Mesenchymal stem cell (in vitro differentiated cells and primary cell): ENCODE results near the gene PIK3CB.
A peak's percentile ranks its signal among the peaks of the same experiment; 100 is the strongest.
"Not testable (repeated sequence)": the region's sequence is repeated elsewhere in the genome, so short reads cannot be mapped to it uniquely, and the experiment has no call there.

Source experiments
- DNase-seq: peaks from one replicate; pipeline ENCODE4 v3.0.0-alpha.2; 2013
- H2AFZ ChIP-seq: one replicate; pipeline ENCODE4 v1.6.1; 2013; ENCODE audit warnings: low read depth, mild to moderate bottlenecking, control low read depth, inconsistent platforms, low read length, moderate library complexity
- H2AK5ac ChIP-seq: 2 replicates; pipeline ENCODE4 v1.6.1; 2013; ENCODE audit warnings: low read length, moderate library complexity, mild to moderate bottlenecking, inconsistent platforms; ENCODE audit not compliant: severe bottlenecking
- H2BK120ac ChIP-seq: one replicate; pipeline ENCODE4 v1.6.1; 2013; ENCODE audit warnings: low read depth, mild to moderate bottlenecking, inconsistent platforms, low read length, moderate library complexity
- H2BK12ac ChIP-seq, 2 experiments: one replicate each; pipeline ENCODE4 v1.6.1; 2013; ENCODE audit warnings: inconsistent platforms in 2 of 2, low read length in 2 of 2, mild to moderate bottlenecking in 2 of 2, moderate library complexity in 2 of 2, control low read depth in 1 of 2
- H2BK15ac ChIP-seq: one replicate; pipeline ENCODE4 v1.6.1; 2013; ENCODE audit warnings: mild to moderate bottlenecking, low read depth, inconsistent platforms; ENCODE audit not compliant: poor library complexity, severe bottlenecking
- H2BK5ac ChIP-seq: 2 replicates; pipeline ENCODE4 v1.6.1; 2013; ENCODE audit warnings: low read depth, mild to moderate bottlenecking, low read length, control low read depth, inconsistent platforms; ENCODE audit not compliant: poor library complexity, severe bottlenecking
- H3K14ac ChIP-seq, 2 experiments: one replicate each; pipeline ENCODE4 v1.6.1; 2013; ENCODE audit warnings: inconsistent platforms in 2 of 2, low read length in 2 of 2, control low read depth in 1 of 2, mild to moderate bottlenecking in 1 of 2, moderate library complexity in 1 of 2
- H3K18ac ChIP-seq, 2 experiments: one replicate each; pipeline ENCODE4 v1.6.1; 2013; ENCODE audit warnings: inconsistent platforms in 2 of 2, low read length in 2 of 2, control low read depth in 1 of 2, low read depth in 1 of 2, mild to moderate bottlenecking in 1 of 2
- H3K23ac ChIP-seq, 2 experiments: one replicate each; pipeline ENCODE4 v1.6.1; 2013; ENCODE audit warnings: inconsistent platforms in 2 of 2, low read length in 2 of 2, mild to moderate bottlenecking in 2 of 2, moderate library complexity in 2 of 2, control low read depth in 1 of 2
- H3K27ac ChIP-seq: 2 replicates; pipeline ENCODE4 v1.5.1; 2013; ENCODE audit warnings: mild to moderate bottlenecking, moderate library complexity, low read length, control low read depth, inconsistent platforms; ENCODE audit not compliant: poor library complexity, severe bottlenecking
- H3K27me3 ChIP-seq, 2 experiments: 2 replicates each; pipeline versions ENCODE4 v1.6.1 to v1.7.0; 2013; ENCODE audit warnings: low read length in 2 of 2, mild to moderate bottlenecking in 2 of 2, moderate library complexity in 2 of 2, control low read depth in 1 of 2, inconsistent platforms in 1 of 2; ENCODE audit not compliant: control insufficient read depth in 1 of 2, insufficient read depth in 1 of 2
- H3K36me3 ChIP-seq, 2 experiments: 2 replicates each; pipeline versions ENCODE4 v1.6.1 to v1.7.0; 2013; ENCODE audit warnings: low read length in 2 of 2, control low read depth in 1 of 2, inconsistent platforms in 1 of 2, low read depth in 1 of 2, mild to moderate bottlenecking in 1 of 2; ENCODE audit not compliant: insufficient read depth in 2 of 2, control insufficient read depth in 1 of 2
- H3K4ac ChIP-seq, 2 experiments: one replicate each; pipeline ENCODE4 v1.6.1; 2013; ENCODE audit warnings: inconsistent platforms in 2 of 2, low read length in 2 of 2, mild to moderate bottlenecking in 2 of 2, moderate library complexity in 2 of 2, control low read depth in 1 of 2, low read depth in 1 of 2
- H3K4me1 ChIP-seq: 2 replicates; pipeline ENCODE4 v1.6.1; 2013; ENCODE audit warnings: low read depth, low read length, control low read depth; ENCODE audit not compliant: control insufficient read depth, insufficient read depth
- H3K4me2 ChIP-seq: 2 replicates; pipeline ENCODE4 v1.6.1; 2013; ENCODE audit warnings: low read length, mild to moderate bottlenecking, inconsistent platforms; ENCODE audit not compliant: poor library complexity, severe bottlenecking
- H3K4me3 ChIP-seq, 2 experiments: 2 replicates each; pipeline versions ENCODE4 v1.5.1 to v1.7.0; 2013; ENCODE audit warnings: low read length in 2 of 2, mild to moderate bottlenecking in 2 of 2, control low read depth in 1 of 2, low read depth in 1 of 2; ENCODE audit not compliant: insufficient read depth in 1 of 2
- H3K79me1 ChIP-seq: replicated peaks from 2 replicates; pipeline ENCODE4 v1.6.1; 2013; ENCODE audit warnings: mild to moderate bottlenecking, control low read depth, low read length, inconsistent platforms; ENCODE audit not compliant: poor library complexity, severe bottlenecking
- H3K9ac ChIP-seq: 2 replicates; pipeline ENCODE4 v1.7.0; 2013; ENCODE audit warnings: mild to moderate bottlenecking, low read length, moderate library complexity
- H3K9me3 ChIP-seq: 2 replicates; pipeline ENCODE4 v1.7.0; 2013; ENCODE audit warnings: mild to moderate bottlenecking, low read length; ENCODE audit not compliant: control insufficient read depth
- H4K8ac ChIP-seq: one replicate; pipeline ENCODE4 v1.6.1; 2013; ENCODE audit warnings: inconsistent platforms, mild to moderate bottlenecking, low read length, moderate library complexity
- H4K91ac ChIP-seq: one replicate; pipeline ENCODE4 v1.6.1; 2013; ENCODE audit warnings: mild to moderate bottlenecking, low read length, inconsistent platforms
- WGBS: methylation state at CpG from one replicate; pipeline ENCODE4 v1.1.7; 2013; ENCODE audit warnings: mixed read lengths; 5-methylcytosine and 5-hydroxymethylcytosine counted together

Gene PIK3CB

DNA sequence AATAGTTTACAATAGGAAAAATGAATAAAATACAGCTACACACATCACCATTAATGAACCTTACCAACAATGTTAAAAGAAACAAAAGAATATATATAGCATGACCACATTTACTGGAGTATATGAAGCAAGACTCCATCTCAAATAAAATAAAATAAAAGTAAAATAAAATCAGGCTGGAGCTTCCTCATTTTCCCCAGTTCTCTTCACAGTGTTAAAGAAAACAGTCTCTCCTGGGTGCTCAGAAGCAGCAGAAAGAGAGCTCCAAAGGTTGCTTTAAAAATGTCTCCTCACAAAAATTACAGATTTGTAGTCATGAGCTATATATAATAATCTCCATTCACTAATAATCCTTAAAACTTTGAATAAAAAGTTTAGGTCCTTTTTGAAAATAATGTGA lies 48.8 kb downstream of the PIK3CB start:
- peaks cover 17% of the 10 kb centered on the region for H3K79me1 ChIP-seq
- no peaks in the 10 kb centered on the region for H3K9me3 ChIP-seq
- H3K4me3 ChIP-seq = no peak overlapping the region
- no peak overlapping the region for H3K18ac ChIP-seq
- H3K9ac ChIP-seq = no peak overlapping the region
- no peaks in the 10 kb centered on the region for H3K27me3 ChIP-seq
- H3K4me2 ChIP-seq = no peak overlapping the region
- H3K36me3 ChIP-seq = peaks cover 0 to 11% of the 10 kb centered on the region in 2 experiments
- DNase-seq = no peak
- H2BK12ac ChIP-seq = no peak overlapping the region
- H3K14ac ChIP-seq = no peak overlapping the region
- H2BK120ac ChIP-seq = no peak overlapping the region
- H2AK5ac ChIP-seq = no peak overlapping the region
- peaks cover 6% of the 10 kb centered on the region for H3K4me1 ChIP-seq
- H4K8ac ChIP-seq = no peak overlapping the region
- H3K23ac ChIP-seq = no peak overlapping the region
- no peak overlapping the region for H2BK15ac ChIP-seq
- H3K4ac ChIP-seq = no peak overlapping the region
- H2BK5ac ChIP-seq = no peak overlapping the region
- no peak overlapping the region for H4K91ac ChIP-seq
- no peak overlapping the region for H2AFZ ChIP-seq
- H3K27ac ChIP-seq = no peak overlapping the region

DNA sequence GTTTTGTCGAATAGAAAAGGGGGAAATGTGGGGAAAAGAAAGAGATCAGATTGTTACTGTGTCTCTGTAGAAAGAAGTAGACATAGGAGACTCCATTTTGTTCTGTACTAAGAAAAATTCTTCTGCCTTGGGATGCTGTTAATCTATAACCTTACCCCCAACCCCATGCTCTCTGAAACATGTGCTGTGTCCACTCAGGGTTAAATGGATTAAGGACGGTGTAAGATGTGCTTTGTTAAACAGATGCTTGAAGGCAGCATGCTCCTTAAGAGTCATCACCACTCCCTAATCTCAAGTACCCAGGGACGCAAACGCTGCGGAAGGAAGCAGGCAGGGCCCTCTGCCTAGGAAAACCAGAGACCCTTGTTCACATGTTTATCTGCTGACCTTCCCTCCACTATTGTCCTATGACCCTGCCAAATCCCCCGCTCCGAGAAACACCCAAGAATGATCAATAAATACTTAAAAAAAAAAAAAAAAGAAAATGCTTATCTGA lies 49.3 kb downstream of the PIK3CB start:
- not testable (repeated sequence) for H3K27ac ChIP-seq, H2AK5ac ChIP-seq, H3K4me1 ChIP-seq, H3K9me3 ChIP-seq, H3K27me3 ChIP-seq, H3K14ac ChIP-seq, H3K23ac ChIP-seq, H2BK120ac ChIP-seq, H2BK15ac ChIP-seq, H2BK12ac ChIP-seq, H2BK5ac ChIP-seq, H4K91ac ChIP-seq, H2AFZ ChIP-seq, H3K9ac ChIP-seq, H4K8ac ChIP-seq, H3K4me3 ChIP-seq, H3K4ac ChIP-seq, DNase-seq, H3K18ac ChIP-seq, H3K4me2 ChIP-seq
- H3K79me1 ChIP-seq = peaks cover 19% of the 10 kb centered on the region
- WGBS = no CpG with 5 or more reads among the region's 7 CpGs
- peaks cover 0 to 11% of the 10 kb centered on the region in 2 experiments for H3K36me3 ChIP-seq

DNA sequence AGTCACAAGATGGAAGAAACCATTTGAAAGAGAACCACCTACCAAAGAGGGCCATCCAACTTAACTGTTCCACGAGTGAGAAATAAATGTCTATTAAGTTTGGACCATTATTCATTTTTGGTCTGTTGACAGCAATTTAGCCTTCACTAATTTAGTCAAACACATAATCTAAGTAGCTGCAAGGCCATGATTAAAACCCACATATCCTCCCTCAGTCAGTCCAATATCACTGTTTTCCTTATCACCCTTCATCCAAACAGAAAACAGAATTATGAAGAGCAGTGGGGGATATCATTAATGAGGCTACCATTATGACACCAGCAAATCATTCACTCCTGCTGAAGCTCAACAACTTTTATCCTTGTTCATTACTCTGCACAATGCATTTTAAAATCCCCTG lies 52.0 kb downstream of the PIK3CB start:
- peaks cover 2 to 9% of the 10 kb centered on the region in 2 experiments for H3K36me3 ChIP-seq
- peak overlapping the region in 1 of 2 experiments; percentile 39 for H2BK12ac ChIP-seq
- H3K9me3 ChIP-seq = no peaks in the 10 kb centered on the region
- 100% methylated on average over 1 of the region's 1 CpG for WGBS
- H3K9ac ChIP-seq = no peak overlapping the region
- H3K27ac ChIP-seq = no peak overlapping the region
- no peak overlapping the region for H3K4me2 ChIP-seq
- H2AK5ac ChIP-seq = no peak overlapping the region
- no peak overlapping the region for H2BK15ac ChIP-seq
- H4K8ac ChIP-seq = no peak overlapping the region
- H3K4ac ChIP-seq = no peak overlapping the region
- peaks cover 22% of the 10 kb centered on the region for H3K79me1 ChIP-seq
- H3K27me3 ChIP-seq = no peaks in the 10 kb centered on the region
- H3K4me1 ChIP-seq = peaks cover 7% of the 10 kb centered on the region
- H2AFZ ChIP-seq = no peak overlapping the region
- no peak overlapping the region for H4K91ac ChIP-seq
- no peak overlapping the region for H3K18ac ChIP-seq
- no peak for DNase-seq
- no peak overlapping the region for H3K4me3 ChIP-seq
- no peak overlapping the region for H3K23ac ChIP-seq
- H3K14ac ChIP-seq = no peak overlapping the region
- no peak overlapping the region for H2BK5ac ChIP-seq
- no peak overlapping the region for H2BK120ac ChIP-seq

DNA sequence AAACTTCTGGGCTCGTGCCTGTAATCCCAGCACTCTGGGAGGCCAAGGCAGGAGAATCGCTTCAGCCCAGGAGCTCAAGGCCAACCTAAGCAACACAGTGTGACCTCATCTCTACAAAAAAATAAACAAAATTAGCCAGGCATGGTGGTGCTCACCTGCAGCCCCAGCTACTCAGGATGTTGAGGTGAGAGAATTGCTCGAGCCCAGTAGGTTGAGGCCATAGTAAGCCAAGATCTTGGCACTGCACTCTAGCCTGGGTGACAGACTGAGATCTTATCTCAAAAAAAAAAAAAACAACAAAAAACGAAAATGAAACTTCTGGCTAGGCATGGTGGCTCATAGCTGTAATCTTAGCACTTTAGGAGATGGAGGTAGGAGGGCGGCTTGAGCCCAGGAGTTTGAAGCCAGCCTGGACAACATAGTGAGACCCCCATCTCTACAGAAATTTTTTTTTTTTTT lies 53.7 kb downstream of the PIK3CB start:
- H4K91ac ChIP-seq = no peak overlapping the region
- H3K27me3 ChIP-seq = no peaks in the 10 kb centered on the region
- H3K27ac ChIP-seq = no peak overlapping the region
- no peak overlapping the region for H3K4me2 ChIP-seq
- H2AK5ac ChIP-seq = no peak overlapping the region
- no peak overlapping the region for H3K4ac ChIP-seq
- no peak overlapping the region for H3K4me3 ChIP-seq
- peak; percentile 8 for DNase-seq
- no peak overlapping the region for H3K18ac ChIP-seq
- H3K9me3 ChIP-seq = no peaks in the 10 kb centered on the region
- H2BK120ac ChIP-seq = no peak overlapping the region
- H2BK5ac ChIP-seq = no peak overlapping the region
- H2BK15ac ChIP-seq = no peak overlapping the region
- no peak overlapping the region for H2AFZ ChIP-seq
- H3K14ac ChIP-seq = no peak overlapping the region
- H3K36me3 ChIP-seq = peaks cover 2 to 9% of the 10 kb centered on the region in 2 experiments
- no peak overlapping the region for H3K23ac ChIP-seq
- peaks cover 28% of the 10 kb centered on the region for H3K79me1 ChIP-seq
- H3K9ac ChIP-seq = no peak overlapping the region
- no peak overlapping the region for H2BK12ac ChIP-seq
- H4K8ac ChIP-seq = no peak overlapping the region
- 92% methylated on average over 5 of the region's 5 CpGs for WGBS
- peaks cover 11% of the 10 kb centered on the region for H3K4me1 ChIP-seq
